GM12872 (cell line): ENCODE measurements around the gene RFWD3.

ENCODE experiments used
- TF ChIP-seq, protein P1 (sequence below): IDR thresholded peaks from 3 replicates; pipeline ENCODE4 v1.5.1; 2011; ENCODE audit warnings: low read depth, mild to moderate bottlenecking, low read length, moderate library complexity; ENCODE audit not compliant: insufficient read depth

Gene RFWD3

DNA sequence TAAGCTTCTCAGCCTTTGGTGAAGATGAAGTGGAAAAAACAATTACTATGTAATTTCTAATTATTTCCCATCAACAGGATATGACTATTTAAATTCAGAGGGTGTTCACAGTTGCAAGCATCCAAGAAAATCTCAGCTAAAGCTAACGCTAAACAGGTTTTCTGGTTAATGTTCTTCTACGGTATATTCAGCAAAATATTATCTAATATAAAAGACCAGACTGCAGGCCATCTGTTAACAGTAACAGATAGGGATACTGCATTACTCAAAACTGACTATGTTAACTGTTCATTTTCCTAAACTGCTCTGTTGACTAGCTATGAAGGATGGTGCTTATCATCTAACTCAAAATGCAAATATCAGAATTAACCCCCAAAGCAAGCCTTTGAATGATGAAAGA is 92.5 kb downstream of the RFWD3 start:
- TF ChIP-seq, protein P1, sequence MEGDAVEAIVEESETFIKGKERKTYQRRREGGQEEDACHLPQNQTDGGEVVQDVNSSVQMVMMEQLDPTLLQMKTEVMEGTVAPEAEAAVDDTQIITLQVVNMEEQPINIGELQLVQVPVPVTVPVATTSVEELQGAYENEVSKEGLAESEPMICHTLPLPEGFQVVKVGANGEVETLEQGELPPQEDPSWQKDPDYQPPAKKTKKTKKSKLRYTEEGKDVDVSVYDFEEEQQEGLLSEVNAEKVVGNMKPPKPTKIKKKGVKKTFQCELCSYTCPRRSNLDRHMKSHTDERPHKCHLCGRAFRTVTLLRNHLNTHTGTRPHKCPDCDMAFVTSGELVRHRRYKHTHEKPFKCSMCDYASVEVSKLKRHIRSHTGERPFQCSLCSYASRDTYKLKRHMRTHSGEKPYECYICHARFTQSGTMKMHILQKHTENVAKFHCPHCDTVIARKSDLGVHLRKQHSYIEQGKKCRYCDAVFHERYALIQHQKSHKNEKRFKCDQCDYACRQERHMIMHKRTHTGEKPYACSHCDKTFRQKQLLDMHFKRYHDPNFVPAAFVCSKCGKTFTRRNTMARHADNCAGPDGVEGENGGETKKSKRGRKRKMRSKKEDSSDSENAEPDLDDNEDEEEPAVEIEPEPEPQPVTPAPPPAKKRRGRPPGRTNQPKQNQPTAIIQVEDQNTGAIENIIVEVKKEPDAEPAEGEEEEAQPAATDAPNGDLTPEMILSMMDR = no peak

DNA sequence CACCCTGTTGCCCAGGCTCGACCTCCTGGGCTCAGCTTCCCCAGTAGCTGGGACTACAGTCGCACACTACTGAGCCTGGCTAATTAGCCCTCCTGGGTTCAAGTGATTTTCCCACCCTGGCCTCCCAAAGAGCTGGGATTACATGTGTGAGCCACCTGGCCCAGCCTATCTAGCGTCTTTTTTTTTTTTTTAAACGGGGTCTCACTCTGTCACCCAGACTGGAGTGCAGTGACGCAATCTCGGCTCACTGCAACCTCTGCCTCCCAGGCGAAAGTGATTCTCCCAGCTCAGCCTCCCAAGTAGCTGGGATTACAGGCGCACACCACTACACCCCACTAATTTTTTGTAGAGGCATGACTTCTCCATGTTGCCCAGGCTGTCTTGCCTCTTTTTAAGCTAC is 93.1 kb downstream of the RFWD3 start:
- TF ChIP-seq, protein P1 = no peak
